Ovary (tissue), 3 donors: Measurements from ENCODE around the gene SERPINA1.

Source experiments
- POLR2A ChIP-seq: fragments of 450-650 bp; IDR thresholded peaks from one replicate; pipeline ENCODE4 v1.6.1; 2017; ENCODE audit warnings: antibody characterized with exemption, mild to moderate bottlenecking, moderate library complexity
- TF ChIP-seq, protein P1 (sequence below), 3 donors: fragments of 450-650 bp in 2 of 3; fragments of 200-600 bp in 1 of 3; IDR thresholded peaks; one replicate each; pipeline versions ENCODE4 v1.5.1 to v1.8.0; 2016 to 2022; ENCODE audit warnings: antibody characterized with exemption in 3 of 3, mild to moderate bottlenecking in 1 of 3
- donor health status: DM: no; HTN: no; CAD: no.

DNA sequence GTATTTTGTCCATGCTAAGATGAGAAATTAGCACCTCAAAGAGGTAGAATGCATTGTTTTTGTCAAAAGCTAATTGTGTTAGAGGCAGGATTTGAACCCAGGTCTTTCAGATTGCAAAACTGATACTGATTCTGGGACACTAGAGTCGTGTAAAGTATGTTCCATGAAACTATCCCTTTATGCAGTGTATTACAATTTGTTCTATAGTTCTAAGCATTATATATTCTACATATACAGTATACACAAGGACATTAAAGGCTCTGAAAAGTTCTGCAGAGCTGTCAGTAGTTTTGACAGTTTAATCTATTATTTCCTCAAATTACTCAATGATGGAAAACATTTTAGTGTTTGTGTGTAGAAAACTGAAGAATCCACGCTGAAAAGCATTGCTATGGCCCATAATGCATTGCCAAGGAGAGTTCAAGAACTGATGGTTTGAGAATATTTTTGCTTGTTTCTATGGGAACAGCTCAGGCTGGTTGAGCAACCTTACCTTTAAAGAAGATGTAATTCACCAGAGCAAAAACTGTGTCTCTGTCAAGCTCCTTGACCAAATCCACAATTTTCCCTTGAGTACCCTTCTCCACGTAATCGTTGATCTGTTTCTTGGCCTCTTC, 6.2 kb downstream of the SERPINA1 start:
- TF ChIP-seq, protein P1, sequence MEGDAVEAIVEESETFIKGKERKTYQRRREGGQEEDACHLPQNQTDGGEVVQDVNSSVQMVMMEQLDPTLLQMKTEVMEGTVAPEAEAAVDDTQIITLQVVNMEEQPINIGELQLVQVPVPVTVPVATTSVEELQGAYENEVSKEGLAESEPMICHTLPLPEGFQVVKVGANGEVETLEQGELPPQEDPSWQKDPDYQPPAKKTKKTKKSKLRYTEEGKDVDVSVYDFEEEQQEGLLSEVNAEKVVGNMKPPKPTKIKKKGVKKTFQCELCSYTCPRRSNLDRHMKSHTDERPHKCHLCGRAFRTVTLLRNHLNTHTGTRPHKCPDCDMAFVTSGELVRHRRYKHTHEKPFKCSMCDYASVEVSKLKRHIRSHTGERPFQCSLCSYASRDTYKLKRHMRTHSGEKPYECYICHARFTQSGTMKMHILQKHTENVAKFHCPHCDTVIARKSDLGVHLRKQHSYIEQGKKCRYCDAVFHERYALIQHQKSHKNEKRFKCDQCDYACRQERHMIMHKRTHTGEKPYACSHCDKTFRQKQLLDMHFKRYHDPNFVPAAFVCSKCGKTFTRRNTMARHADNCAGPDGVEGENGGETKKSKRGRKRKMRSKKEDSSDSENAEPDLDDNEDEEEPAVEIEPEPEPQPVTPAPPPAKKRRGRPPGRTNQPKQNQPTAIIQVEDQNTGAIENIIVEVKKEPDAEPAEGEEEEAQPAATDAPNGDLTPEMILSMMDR (IDR thresholded peaks at IDR 0.05): no peak
- TF ChIP-seq POLR2A: no peak
